Neuronal stem cell (in vitro differentiated cells): ENCODE measurements around the gene MGLL.

Experiments
- DNase-seq: peaks from one replicate; pipeline ENCODE4 v3.0.0-alpha.2; 2013; ENCODE audit warnings: low spot score
- H2AFZ ChIP-seq: one replicate; pipeline ENCODE4 v1.6.1; 2013; ENCODE audit warnings: mild to moderate bottlenecking, low read length, inconsistent platforms
- H2AK5ac ChIP-seq: 2 replicates; pipeline ENCODE4 v1.6.1; 2013; ENCODE audit warnings: low read depth, mild to moderate bottlenecking, inconsistent platforms, low read length, moderate library complexity, mixed read lengths
- H2BK120ac ChIP-seq: 2 replicates; pipeline ENCODE4 v1.6.1; 2013; ENCODE audit warnings: low read depth, mild to moderate bottlenecking, inconsistent platforms, low read length, moderate library complexity, mixed read lengths
- H2BK12ac ChIP-seq: one replicate; pipeline ENCODE4 v1.6.1; 2013; ENCODE audit warnings: low read length, inconsistent platforms
- H2BK15ac ChIP-seq: 2 replicates; pipeline ENCODE4 v1.6.1; 2013; ENCODE audit warnings: mild to moderate bottlenecking, low read length, inconsistent platforms, mixed read lengths
- H2BK5ac ChIP-seq: one replicate; pipeline ENCODE4 v1.6.1; 2013; ENCODE audit warnings: inconsistent platforms, mild to moderate bottlenecking, low read length, moderate library complexity
- H3K14ac ChIP-seq: one replicate; pipeline ENCODE4 v1.6.1; 2013; ENCODE audit warnings: low read length, inconsistent platforms
- H3K18ac ChIP-seq: 2 replicates; pipeline ENCODE4 v1.6.1; 2013; ENCODE audit warnings: low read length, inconsistent platforms
- H3K23ac ChIP-seq: 2 replicates; pipeline ENCODE4 v1.6.1; 2013; ENCODE audit warnings: low read depth, mild to moderate bottlenecking, mixed read lengths, low read length, inconsistent platforms; ENCODE audit not compliant: poor library complexity
- H3K27ac ChIP-seq: replicated peaks from 3 replicates; pipeline ENCODE4 v1.5.1; 2013; ENCODE audit warnings: low read length, inconsistent platforms
- H3K27me3 ChIP-seq, 3 experiments: 2 replicates each; pipeline ENCODE4 v1.6.1; 2013; ENCODE audit warnings: low read length in 3 of 3, mild to moderate bottlenecking in 2 of 3, inconsistent platforms in 1 of 3, low read depth in 1 of 3, mixed read lengths in 1 of 3, moderate library complexity in 1 of 3; ENCODE audit not compliant: control insufficient read depth in 3 of 3, insufficient read depth in 3 of 3
- H3K36me3 ChIP-seq, 2 donors: replicated peaks in 1 of 2; 2 replicates each; pipeline ENCODE4 v1.6.1; 2013; ENCODE audit warnings: low read length in 2 of 2; ENCODE audit not compliant: control insufficient read depth in 2 of 2, insufficient read depth in 2 of 2
- H3K4ac ChIP-seq: 2 replicates; pipeline ENCODE4 v1.6.1; 2013; ENCODE audit warnings: inconsistent platforms, mild to moderate bottlenecking, low read length, moderate library complexity
- H3K4me1 ChIP-seq, 2 donors: 1 replicate in 1 of 2; 2 replicates in 1 of 2; pipeline ENCODE4 v1.6.1; 2013; ENCODE audit warnings: low read length in 2 of 2, low read depth in 1 of 2; ENCODE audit not compliant: control insufficient read depth in 2 of 2, insufficient read depth in 1 of 2
- H3K4me2 ChIP-seq: one replicate; pipeline ENCODE4 v1.6.1; 2013; ENCODE audit warnings: mild to moderate bottlenecking, low read length, inconsistent platforms; ENCODE audit not compliant: insufficient read depth, poor library complexity, severe bottlenecking
- H3K4me3 ChIP-seq, 2 donors: 2 replicates each; pipeline ENCODE4 v1.5.1; 2013; ENCODE audit warnings: low read length in 2 of 2, mild to moderate bottlenecking in 2 of 2, inconsistent platforms in 1 of 2, moderate library complexity in 1 of 2
- H3K79me1 ChIP-seq: one replicate; pipeline ENCODE4 v1.6.1; 2013; ENCODE audit warnings: low read depth, mild to moderate bottlenecking, inconsistent platforms, low read length, moderate library complexity
- H3K9ac ChIP-seq: one replicate; pipeline ENCODE4 v1.6.1; 2013; ENCODE audit warnings: mild to moderate bottlenecking, low read depth, low read length, inconsistent platforms; ENCODE audit not compliant: poor library complexity
- H3K9me3 ChIP-seq, 2 donors: replicated peaks in 1 of 2; 2 replicates each; pipeline versions ENCODE3 to v1.6.1; 2013; ENCODE audit warnings: low read length in 2 of 2, mild to moderate bottlenecking in 2 of 2, inconsistent platforms in 1 of 2, low read depth in 1 of 2, mixed read lengths in 1 of 2, moderate library complexity in 1 of 2; ENCODE audit not compliant: control insufficient read depth in 2 of 2, insufficient read depth in 1 of 2
- H4K8ac ChIP-seq: one replicate; pipeline ENCODE4 v1.6.1; 2013; ENCODE audit warnings: low read depth, mild to moderate bottlenecking, inconsistent platforms, low read length, moderate library complexity
- H4K91ac ChIP-seq: one replicate; pipeline ENCODE4 v1.6.1; 2013; ENCODE audit warnings: low read length, low read depth, mild to moderate bottlenecking, inconsistent platforms; ENCODE audit not compliant: poor library complexity
- WGBS, 2 donors: extraction: QIAGEN DNeasy Blood & Tissue Kit; methylation state at CpG; one replicate each; pipeline ENCODE4 v1.1.7; 2013; ENCODE audit warnings: missing lambda C conversion rate in 2 of 2, mixed read lengths in 1 of 2; ENCODE audit not compliant: insufficient read length in 2 of 2, insufficient replicate concordance in 1 of 2; ENCODE audit errors: extremely low coverage in 2 of 2; 5-methylcytosine and 5-hydroxymethylcytosine counted together

Gene MGLL

DNA sequence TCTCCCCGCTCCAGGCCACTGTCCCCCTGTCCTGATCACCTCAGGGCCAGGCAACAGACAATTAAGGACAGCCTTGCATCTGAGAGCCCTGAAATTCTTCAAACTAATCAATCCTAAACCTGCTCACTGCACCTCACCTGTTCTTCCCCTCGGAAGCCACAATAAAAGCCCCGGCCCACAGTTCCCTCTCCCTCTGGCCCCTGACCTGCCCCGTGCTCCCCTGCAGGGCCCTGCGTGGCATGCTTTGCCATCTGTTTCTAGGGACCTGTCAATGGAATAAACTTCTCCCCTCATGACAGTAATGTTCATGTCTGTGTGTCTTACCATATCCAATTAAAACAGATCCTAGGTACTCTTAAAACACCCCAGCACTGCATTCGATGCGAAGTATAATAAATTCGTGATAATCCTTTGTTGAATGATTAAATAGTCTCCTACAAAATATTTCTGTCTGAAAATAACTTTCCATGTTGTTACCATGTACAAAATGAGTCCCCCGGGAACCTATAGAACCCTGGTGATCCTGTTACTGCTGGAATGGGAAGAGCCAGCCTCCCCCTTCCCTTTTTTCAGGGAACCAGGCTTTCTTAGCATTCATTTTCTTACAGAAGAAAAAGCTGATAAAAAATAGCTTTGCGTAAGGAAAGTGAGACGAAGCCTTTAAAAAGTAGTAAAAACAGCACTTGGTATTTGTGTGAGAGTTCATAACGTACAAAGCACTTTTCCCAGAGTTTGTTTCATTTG lies 90.6 kb downstream of the MGLL start:
- no peaks in the 10 kb centered on the region for H3K36me3 ChIP-seq
- no peak overlapping the region for H4K91ac ChIP-seq
- no peak overlapping the region for H2BK12ac ChIP-seq
- H2BK120ac ChIP-seq: no peak overlapping the region
- no peak overlapping the region for H2AK5ac ChIP-seq
- H3K9me3 ChIP-seq: no peaks in the 10 kb centered on the region
- H3K4me1 ChIP-seq: peaks cover 0 to 12% of the 10 kb centered on the region in 2 donors
- peaks cover 0 to 33% (median 0%) of the 10 kb centered on the region in 3 experiments for H3K27me3 ChIP-seq
- H3K27ac ChIP-seq: no peak overlapping the region
- H3K4me2 ChIP-seq: no peak overlapping the region
- H3K14ac ChIP-seq: no peak overlapping the region
- H3K79me1 ChIP-seq: no peaks in the 10 kb centered on the region
- H2AFZ ChIP-seq: no peak overlapping the region
- no peak overlapping the region for H2BK15ac ChIP-seq
- no peak overlapping the region for H3K9ac ChIP-seq
- H3K23ac ChIP-seq: no peak overlapping the region
- no peak overlapping the region for H2BK5ac ChIP-seq
- DNase-seq: no peak
- WGBS, 2 donors: no CpG with 5 or more reads among the region's 12 CpGs
- no peak overlapping the region for H3K4me3 ChIP-seq
- no peak overlapping the region for H3K4ac ChIP-seq
- H4K8ac ChIP-seq: no peak overlapping the region
- no peak overlapping the region for H3K18ac ChIP-seq

DNA sequence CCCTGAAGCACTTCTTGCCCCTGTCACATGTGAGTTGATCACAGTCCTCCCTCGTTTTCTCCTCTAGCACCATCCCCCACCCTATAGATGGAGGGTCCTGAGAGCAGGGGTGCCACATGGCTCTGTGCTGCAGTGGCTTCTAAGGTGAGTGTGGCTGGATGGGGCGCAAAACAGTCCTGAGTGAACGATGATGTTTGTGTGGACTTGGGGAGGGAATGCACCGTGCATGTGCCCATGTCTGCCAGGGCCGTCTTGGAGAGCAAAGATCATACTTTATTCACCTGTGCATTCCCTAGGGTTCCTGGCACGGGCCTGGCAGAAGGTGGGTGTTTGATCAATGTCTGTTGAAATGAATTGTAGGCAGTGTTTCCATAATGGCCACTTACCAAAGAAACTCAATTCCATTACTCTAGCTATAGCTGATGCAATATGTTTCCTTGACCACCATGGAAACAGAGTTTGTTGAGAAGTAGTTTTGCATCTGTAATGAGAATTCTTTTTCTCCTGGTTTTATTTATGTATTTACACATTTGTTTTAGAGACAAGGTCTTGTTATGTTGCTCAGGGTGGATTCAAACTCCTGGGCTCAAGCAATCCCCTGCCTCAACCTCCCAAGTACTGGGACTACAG lies 91.5 kb downstream of the MGLL start:
- Histone ChIP-seq H2BK120ac (no peak overlapping the region), H2BK15ac (no peak overlapping the region), H2AFZ (no peak overlapping the region), H3K79me1 (no peaks in the 10 kb centered on the region), H4K8ac (no peak overlapping the region), H2AK5ac (no peak overlapping the region), H3K4me1 (peaks cover 0 to 12% of the 10 kb centered on the region in 2 donors), H3K27ac (no peak overlapping the region), H3K4ac (no peak overlapping the region), H3K4me2 (no peak overlapping the region), H3K9me3 (no peaks in the 10 kb centered on the region), H4K91ac (no peak overlapping the region), H3K23ac (no peak overlapping the region), H2BK12ac (no peak overlapping the region), H3K36me3 (no peaks in the 10 kb centered on the region), H3K27me3 (peaks cover 0 to 32% (median 0%) of the 10 kb centered on the region in 3 experiments), H3K9ac (no peak overlapping the region), H3K14ac (no peak overlapping the region), H3K4me3 (peak overlapping the region in 1 of 2 donors; percentile 37), H2BK5ac (no peak overlapping the region), H3K18ac (no peak overlapping the region)
- no CpG with 5 or more reads among the region's 6 CpGs for WGBS, 2 donors
- DNase-seq: no peak

DNA sequence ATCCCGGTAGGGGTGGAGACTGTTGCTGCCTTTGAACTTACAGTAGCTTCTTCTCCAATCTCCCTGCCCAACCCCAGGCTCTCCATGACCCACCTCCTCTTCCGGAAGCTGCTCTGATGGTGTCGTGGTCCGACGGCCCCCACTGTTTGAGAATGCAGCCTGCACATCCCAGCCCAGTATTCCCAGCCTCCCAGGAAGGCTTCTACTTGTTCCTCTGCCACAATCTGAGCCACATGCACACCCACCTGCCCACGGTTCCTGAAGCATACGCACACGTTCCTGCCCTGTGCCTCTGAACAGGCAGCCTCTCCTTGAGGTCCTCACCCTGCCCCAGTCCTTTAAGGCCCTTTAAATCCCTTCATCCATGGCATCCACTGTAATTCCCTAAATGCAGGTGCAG lies 92.1 kb downstream of the MGLL start:
- Histone ChIP-seq H4K8ac (no peak overlapping the region), H2AK5ac (no peak overlapping the region), H3K14ac (no peak overlapping the region), H2AFZ (no peak overlapping the region), H3K23ac (no peak overlapping the region), H3K9ac (no peak overlapping the region), H3K9me3 (no peaks in the 10 kb centered on the region), H2BK5ac (no peak overlapping the region), H2BK12ac (no peak overlapping the region), H2BK120ac (no peak overlapping the region), H3K4ac (no peak overlapping the region), H3K79me1 (no peaks in the 10 kb centered on the region), H3K4me1 (peaks cover 0 to 12% of the 10 kb centered on the region in 2 donors), H3K4me2 (no peak overlapping the region), H3K27ac (no peak overlapping the region), H3K36me3 (no peaks in the 10 kb centered on the region), H3K27me3 (peaks cover 0 to 27% (median 0%) of the 10 kb centered on the region in 3 experiments), H3K4me3 (peak overlapping the region in 1 of 2 donors; percentile 51), H4K91ac (no peak overlapping the region), H3K18ac (peak overlapping the region; percentile 11), H2BK15ac (no peak overlapping the region)
- no peak for DNase-seq
- no CpG with 5 or more reads among the region's 8 CpGs for WGBS, 2 donors

DNA sequence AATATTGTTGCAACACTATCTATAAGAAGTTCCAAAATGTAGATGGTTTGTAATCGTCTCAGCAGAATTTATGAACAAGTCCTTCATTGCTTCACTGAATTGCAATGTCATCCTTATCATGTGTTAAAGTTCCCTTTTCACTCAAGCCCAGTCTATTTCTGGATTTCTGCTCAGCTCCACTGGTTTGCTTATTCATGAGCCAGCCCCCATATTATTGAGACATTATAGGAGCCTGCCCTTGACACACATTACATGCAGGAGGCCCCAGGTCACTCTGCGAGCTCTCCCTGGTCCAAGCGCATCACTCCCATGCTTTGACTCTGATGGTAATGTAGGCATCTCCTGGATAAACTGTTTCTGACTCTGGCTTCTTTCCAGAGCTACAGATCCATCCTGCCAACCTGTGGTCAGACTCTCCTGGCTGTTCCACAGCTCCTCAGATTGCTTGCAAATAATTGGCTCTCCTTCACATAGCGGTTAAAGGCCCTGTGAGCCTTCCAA lies 92.7 kb downstream of the MGLL start:
- DNase-seq: no peak
- Histone ChIP-seq H3K27ac (no peak overlapping the region), H2AFZ (no peak overlapping the region), H3K36me3 (no peaks in the 10 kb centered on the region), H3K18ac (no peak overlapping the region), H3K4ac (no peak overlapping the region), H3K27me3 (peaks cover 0 to 21% (median 0%) of the 10 kb centered on the region in 3 experiments), H3K9ac (no peak overlapping the region), H3K4me2 (no peak overlapping the region), H2AK5ac (no peak overlapping the region), H3K79me1 (no peaks in the 10 kb centered on the region), H3K9me3 (no peaks in the 10 kb centered on the region), H3K14ac (no peak overlapping the region), H2BK15ac (no peak overlapping the region), H2BK5ac (no peak overlapping the region), H3K23ac (no peak overlapping the region), H2BK12ac (no peak overlapping the region), H3K4me3 (no peak overlapping the region), H4K91ac (no peak overlapping the region), H4K8ac (no peak overlapping the region), H2BK120ac (no peak overlapping the region), H3K4me1 (peaks cover 0 to 9% of the 10 kb centered on the region in 2 donors)
- no CpG with 5 or more reads among the region's 4 CpGs for WGBS, 2 donors
